SU-DHL-6 (cell line): ENCODE results near the gene PDCD6IP.

ENCODE experiments used
- H2AFZ ChIP-seq: fragments of 200-600 bp; sonication (generic); 2 replicates; pipeline ENCODE4 v1.6.1; 2014; ENCODE audit warnings: low read depth, mild to moderate bottlenecking, moderate library complexity, mixed read lengths, antibody characterized with exemption, low read length; ENCODE audit not compliant: severe bottlenecking
- H3F3A ChIP-seq: fragments of 200-600 bp; shearing (Covaris generic); 2 replicates; pipeline ENCODE4 v1.6.0; 2016; ENCODE audit warnings: antibody characterized with exemption, mild to moderate bottlenecking; ENCODE audit not compliant: insufficient read depth
- H3K27ac ChIP-seq: fragments of 200-600 bp; sonication (generic); 2 replicates; pipeline ENCODE4 v1.5.1; 2016; ENCODE audit warnings: low read depth, mild to moderate bottlenecking, low read length, moderate library complexity, mixed read lengths
- H3K27me3 ChIP-seq: fragments of 200-600 bp; sonication (generic), shearing (Covaris generic); 2 replicates; pipeline ENCODE4 v1.6.0; 2014; ENCODE audit warnings: mild to moderate bottlenecking, low read length
- H3K36me3 ChIP-seq: fragments of 200-600 bp; sonication (generic); 2 replicates; pipeline ENCODE4 v1.6.1; 2014; ENCODE audit warnings: mild to moderate bottlenecking, low read length, mixed read lengths
- H3K4me2 ChIP-seq: fragments of 300-600, 200-600 bp; shearing (Covaris generic), sonication (generic); 2 replicates; pipeline ENCODE4 v1.6.0; 2014; ENCODE audit warnings: low read length, low read depth, mild to moderate bottlenecking; ENCODE audit not compliant: poor library complexity, severe bottlenecking
- H3K4me3 ChIP-seq: fragments of 200-600 bp; sonication (generic); 2 replicates; pipeline ENCODE4 v1.5.1; 2014; ENCODE audit warnings: antibody characterized with exemption, low read length, mild to moderate bottlenecking, mixed read lengths; ENCODE audit not compliant: insufficient read depth, poor library complexity, severe bottlenecking
- H3K79me2 ChIP-seq: fragments of 200-600 bp; sonication (generic); 2 replicates; pipeline ENCODE4 v1.6.1; 2014; ENCODE audit warnings: mild to moderate bottlenecking, low read length, moderate library complexity; ENCODE audit not compliant: insufficient read depth
- H3K9ac ChIP-seq: fragments of 200-600 bp; sonication (generic); 2 replicates; pipeline ENCODE4 v1.7.0; 2014; ENCODE audit warnings: mild to moderate bottlenecking, low read length
- H3K9me2 ChIP-seq: fragments of 200-600 bp; sonication (generic); replicated peaks from 2 replicates; pipeline ENCODE4 v1.6.1; 2014; ENCODE audit warnings: low read length; ENCODE audit not compliant: insufficient read depth
- H3K9me3 ChIP-seq: fragments of 200-600 bp; sonication (generic); 2 replicates; pipeline ENCODE4 v1.6.1; 2014; ENCODE audit warnings: low read length, mixed read lengths; ENCODE audit not compliant: insufficient read depth
- H4K20me1 ChIP-seq: fragments of 200-600 bp; sonication (generic); 2 replicates; pipeline ENCODE4 v1.6.1; 2014; ENCODE audit warnings: low read depth, mild to moderate bottlenecking, antibody characterized with exemption, low read length, moderate library complexity, mixed read lengths
- EZH2phosphoT487 ChIP-seq: fragments of 200-600 bp; sonication (generic), shearing (Covaris generic); conservative IDR thresholded peaks from 2 replicates; pipeline ENCODE4 v1.6.1; 2018; ENCODE audit warnings: mild to moderate bottlenecking, antibody characterized with exemption, low read length, moderate library complexity, mixed read lengths
- TF ChIP-seq, protein P1 (sequence below): fragments of 200-600 bp; sonication (generic); IDR thresholded peaks from one replicate; pipeline ENCODE4 v1.5.1; 2017; ENCODE audit warnings: antibody characterized with exemption, mild to moderate bottlenecking, low read length, moderate library complexity; ENCODE audit not compliant: insufficient read depth, poor library complexity, severe bottlenecking

Gene PDCD6IP

DNA sequence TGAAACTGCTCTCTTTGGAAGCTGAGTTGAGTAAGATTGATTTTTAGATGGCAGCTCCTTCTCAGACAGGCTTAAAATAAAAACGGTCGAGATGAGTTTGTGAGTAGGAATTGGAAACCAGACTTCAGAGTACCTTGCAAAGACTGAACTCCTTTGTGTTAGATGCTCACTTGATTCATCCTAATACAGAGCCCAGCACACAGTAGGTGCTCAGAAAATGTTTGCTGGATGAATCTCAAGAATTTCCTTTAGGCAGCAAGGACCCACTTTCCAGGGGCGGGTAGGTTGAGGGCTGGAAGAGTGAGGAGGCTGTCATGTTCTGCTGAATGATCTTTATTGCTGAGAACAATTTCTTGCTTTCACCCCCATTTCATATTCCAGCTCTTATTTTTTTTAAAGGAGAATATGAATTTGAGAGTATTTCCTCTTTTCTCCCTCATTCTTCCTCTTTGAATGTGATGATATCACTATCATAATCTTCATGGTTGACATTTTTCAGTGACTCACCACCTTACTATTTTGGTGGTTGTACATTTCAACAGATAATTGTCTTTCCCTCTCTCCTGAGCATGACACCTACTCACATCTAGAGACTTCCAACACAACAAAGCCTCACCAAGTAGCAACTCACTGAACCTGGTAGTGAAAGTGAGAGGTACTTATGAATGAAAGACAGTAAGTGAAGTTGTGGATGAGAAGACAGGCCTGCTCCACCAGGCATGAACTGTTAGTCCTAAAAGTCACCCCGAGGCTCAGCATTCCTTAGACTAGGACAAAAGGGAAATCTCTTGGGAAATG, 113.3 kb downstream of the PDCD6IP start:
- Histone ChIP-seq H3K4me2 (no peak overlapping the region), H2AFZ (no peak overlapping the region)
- TF ChIP-seq EZH2phosphoT487: no peak

DNA sequence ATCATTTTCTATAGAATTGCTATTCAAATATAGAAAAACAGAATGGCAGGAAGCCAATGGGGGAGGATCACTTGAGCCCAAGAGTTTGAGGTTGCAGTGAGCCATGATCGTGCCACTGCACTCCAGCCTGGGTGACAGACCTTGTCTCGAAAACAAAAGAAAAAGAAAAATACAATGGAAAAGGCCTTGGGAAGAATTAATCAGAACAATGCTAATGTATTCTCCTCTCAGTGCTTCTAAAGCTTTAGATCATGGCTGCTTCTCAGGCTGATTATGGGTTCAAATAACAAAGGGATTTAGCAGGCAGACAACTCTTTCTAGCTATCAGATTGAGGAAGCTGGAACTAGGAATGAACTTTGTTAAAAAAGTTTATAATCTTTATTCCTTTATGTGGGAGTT, 115.8 kb downstream of the PDCD6IP start:
- H3K36me3 ChIP-seq: no peaks in the 10 kb centered on the region
- no peaks in the 10 kb centered on the region for H3K9me3 ChIP-seq
- no peaks in the 10 kb centered on the region for H3K27me3 ChIP-seq
- H3K9ac ChIP-seq: no peak overlapping the region
- TF ChIP-seq, protein P1, sequence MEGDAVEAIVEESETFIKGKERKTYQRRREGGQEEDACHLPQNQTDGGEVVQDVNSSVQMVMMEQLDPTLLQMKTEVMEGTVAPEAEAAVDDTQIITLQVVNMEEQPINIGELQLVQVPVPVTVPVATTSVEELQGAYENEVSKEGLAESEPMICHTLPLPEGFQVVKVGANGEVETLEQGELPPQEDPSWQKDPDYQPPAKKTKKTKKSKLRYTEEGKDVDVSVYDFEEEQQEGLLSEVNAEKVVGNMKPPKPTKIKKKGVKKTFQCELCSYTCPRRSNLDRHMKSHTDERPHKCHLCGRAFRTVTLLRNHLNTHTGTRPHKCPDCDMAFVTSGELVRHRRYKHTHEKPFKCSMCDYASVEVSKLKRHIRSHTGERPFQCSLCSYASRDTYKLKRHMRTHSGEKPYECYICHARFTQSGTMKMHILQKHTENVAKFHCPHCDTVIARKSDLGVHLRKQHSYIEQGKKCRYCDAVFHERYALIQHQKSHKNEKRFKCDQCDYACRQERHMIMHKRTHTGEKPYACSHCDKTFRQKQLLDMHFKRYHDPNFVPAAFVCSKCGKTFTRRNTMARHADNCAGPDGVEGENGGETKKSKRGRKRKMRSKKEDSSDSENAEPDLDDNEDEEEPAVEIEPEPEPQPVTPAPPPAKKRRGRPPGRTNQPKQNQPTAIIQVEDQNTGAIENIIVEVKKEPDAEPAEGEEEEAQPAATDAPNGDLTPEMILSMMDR: no peak
- no peak for TF ChIP-seq EZH2phosphoT487
- H3K9me2 ChIP-seq: no peaks in the 10 kb centered on the region
- no peak overlapping the region for H3K4me3 ChIP-seq
- no peaks in the 10 kb centered on the region for H3K79me2 ChIP-seq
- no peaks in the 10 kb centered on the region for H3F3A ChIP-seq
- H4K20me1 ChIP-seq: no peaks in the 10 kb centered on the region
- H2AFZ ChIP-seq: no peak overlapping the region
- no peak overlapping the region for H3K4me2 ChIP-seq
- no peak overlapping the region for H3K27ac ChIP-seq

More for the DNA sequence above, 113.3 kb downstream of the PDCD6IP start:
- no peaks in the 10 kb centered on the region for H3K9me2 ChIP-seq
- H3K9me3 ChIP-seq: no peaks in the 10 kb centered on the region
- no peak overlapping the region for H3K27ac ChIP-seq
- H4K20me1 ChIP-seq: no peaks in the 10 kb centered on the region
- no peaks in the 10 kb centered on the region for H3K79me2 ChIP-seq
- H3K4me3 ChIP-seq: no peak overlapping the region
- no peaks in the 10 kb centered on the region for H3K27me3 ChIP-seq
- no peaks in the 10 kb centered on the region for H3F3A ChIP-seq
- no peak overlapping the region for H3K9ac ChIP-seq
- no peaks in the 10 kb centered on the region for H3K36me3 ChIP-seq

DNA sequence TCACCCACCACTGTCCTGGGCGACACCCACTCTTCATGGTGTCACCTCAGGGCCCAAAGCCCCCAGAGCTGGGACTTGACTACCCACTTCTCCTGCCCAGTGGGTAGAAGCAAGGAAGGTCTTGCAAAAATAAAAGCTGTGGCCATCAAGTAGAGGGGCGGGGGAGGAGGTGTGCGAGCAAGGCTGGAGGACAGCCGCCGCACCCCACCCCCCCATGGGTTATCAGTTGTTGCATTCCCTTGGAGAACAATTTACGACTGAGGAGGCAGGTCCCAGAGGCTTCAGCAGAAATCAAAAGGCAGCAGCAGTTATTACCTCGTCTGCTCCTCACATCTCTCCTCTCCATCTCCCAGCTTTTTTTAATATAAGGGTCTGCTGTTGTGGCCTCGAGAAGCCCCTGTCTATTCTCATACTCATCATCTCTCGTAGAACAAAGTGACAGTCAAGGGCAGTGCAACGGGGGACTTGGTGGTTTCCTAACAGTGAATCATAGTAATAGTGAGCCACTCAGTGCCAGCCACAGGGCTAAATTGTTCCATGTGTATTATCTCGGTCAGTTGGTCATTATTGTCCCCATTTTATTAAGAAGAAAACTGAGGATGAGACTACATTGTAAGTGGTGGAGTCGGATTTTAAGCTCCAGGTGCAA, 116.4 kb downstream of the PDCD6IP start:
- Histone ChIP-seq H2AFZ (no peak overlapping the region), H3K79me2 (no peaks in the 10 kb centered on the region), H3K4me3 (no peak overlapping the region), H3K9ac (no peak overlapping the region), H3K27ac (no peak overlapping the region), H4K20me1 (no peaks in the 10 kb centered on the region), H3F3A (no peaks in the 10 kb centered on the region), H3K9me2 (no peaks in the 10 kb centered on the region), H3K9me3 (no peaks in the 10 kb centered on the region), H3K4me2 (no peak overlapping the region), H3K36me3 (no peaks in the 10 kb centered on the region), H3K27me3 (no peaks in the 10 kb centered on the region)
- TF ChIP-seq EZH2phosphoT487: no peak
- TF ChIP-seq, protein P1: no peak
